ENCODE measurements around the gene MBP.
"Not testable (repeated sequence)": the region's sequence is repeated elsewhere in the genome, so short reads cannot be mapped to it uniquely, and the experiment has no call there.

Gene MBP

GRCh38 chr18:76970770-76971559 is 161.6 kb downstream of the MBP start:
- no peak for DNase-seq (ENCODE audit: low spot score)

DNA sequence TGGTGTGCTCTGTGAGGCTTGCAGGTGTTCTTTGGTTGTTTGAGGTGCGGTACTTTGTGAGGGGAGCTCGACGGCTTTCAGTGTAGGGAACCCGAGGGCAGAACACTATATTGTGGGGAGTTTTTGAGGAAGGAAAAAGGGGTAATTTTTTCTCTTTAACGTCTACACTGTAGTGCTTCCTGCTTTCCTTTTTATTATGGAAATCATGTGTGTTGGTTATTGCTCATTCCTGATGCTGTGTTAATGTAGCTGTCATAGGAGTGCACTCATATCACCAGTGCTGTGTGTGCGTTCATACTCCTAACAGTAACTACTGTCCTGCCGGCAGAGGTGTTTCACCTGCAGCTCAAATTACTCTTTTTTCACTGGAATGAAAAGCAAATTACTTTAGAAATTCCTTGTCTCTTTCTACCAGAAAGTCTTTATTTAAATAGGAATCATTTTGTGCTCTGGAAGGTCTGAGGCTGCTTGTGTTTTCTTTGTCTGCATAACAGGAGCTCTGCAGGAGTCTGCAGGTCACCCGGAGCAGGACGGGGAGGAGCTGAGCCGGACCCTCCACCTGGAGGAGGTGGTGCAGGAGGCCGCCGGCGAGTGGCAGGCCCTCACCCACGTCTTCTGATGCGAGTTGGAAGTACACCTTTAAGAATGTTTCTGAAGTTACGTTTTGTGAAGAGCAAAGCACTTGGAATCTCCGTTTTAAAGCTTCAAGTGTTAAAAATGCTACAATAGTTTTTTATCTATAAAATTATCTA is 164.7 kb downstream of the MBP start:
- no peak for DNase-seq (ENCODE audit: low spot score)

DNA sequence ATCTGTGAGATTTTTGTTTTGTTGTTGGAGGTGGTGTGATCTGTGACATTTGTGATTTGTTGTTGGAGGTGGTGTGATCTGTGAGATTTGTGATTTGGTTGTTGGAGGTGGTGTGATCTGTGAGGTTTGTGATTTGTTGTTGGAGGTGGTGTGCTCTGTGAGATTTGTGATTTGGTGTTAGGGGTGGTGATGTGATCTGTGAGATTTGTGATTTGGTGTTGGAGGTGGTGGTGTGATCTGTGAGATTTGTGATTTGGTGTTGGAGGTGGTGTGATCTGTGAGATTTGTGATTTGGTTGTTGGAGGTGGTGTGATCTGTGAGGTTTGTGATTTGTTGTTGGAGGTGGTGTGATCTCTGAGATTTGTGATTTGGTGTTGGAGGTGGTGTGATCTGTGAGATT is 165.3 kb downstream of the MBP start:
- DNase-seq (ENCODE audit: low spot score), result not testable (repeated sequence)

DNA sequence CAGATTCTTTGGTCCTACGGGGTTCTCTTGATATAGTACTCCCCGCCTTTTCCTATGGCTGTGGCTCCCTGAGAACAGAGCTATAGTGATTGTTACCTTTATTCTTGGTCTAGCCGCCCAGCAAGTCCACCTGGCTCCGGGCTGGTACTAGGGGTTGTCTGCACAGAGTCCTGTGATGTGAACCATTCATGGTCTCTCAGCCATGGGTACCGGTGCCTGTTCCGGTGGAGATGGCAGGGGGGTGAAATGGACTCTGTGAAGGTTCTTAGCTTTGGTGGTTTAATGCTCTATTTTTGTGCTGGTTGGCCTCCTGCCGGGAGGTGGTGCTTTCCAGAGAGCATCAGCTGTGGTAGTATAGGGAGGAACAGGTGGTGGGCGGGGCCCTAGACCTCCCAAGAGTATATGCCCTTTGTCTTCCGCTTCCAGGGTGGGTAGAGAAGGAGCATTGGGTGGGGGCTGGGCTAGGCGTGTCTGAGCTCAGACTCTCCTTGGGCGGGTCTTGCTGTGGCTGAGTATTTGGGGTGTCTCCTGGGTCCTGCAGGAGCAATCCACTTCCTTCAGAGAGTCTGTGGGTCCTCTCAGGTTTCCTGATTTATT is 166.9 kb downstream of the MBP start:
- not testable (repeated sequence) for DNase-seq (ENCODE audit: low spot score)

DNA sequence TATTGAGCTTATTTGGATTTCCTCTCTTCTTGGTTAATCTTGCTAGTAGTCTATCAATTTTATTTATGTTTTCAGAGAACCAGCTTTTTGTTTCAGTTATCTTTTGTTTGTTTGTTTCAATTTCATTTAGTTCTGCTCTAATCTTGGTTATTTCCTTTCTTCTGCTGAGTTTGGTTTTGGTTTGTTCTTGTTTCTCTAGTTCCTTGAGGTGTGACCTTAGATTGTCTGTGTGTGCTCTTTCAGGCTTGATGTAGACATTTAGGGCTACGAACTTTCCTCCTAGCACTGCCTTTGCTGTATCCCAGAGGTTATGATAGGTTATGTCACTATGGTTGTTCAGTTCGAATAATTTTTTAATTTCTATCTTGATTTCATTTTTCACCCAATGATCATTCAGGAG is 168.6 kb downstream of the MBP start:
- DNase-seq (ENCODE audit: low spot score), result no peak

DNA sequence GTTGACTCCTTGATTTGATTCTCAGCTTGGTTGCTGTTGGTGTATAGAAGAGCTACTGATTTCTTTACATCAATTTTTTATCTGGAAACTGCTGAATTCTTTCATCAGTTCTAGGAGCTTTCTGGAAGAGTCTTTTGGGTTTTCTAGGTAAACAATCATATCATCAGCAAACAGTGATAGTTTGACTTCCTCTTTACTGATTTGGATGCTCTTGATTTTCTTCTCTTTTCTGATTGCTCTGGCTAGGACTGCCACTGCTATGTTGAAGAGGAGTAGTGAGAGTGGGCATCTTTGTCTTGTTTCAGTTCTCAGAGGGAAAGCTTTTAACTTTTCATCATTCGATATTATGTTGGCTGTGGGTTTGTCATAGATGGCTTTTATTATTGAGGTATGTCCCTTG is 169.7 kb downstream of the MBP start:
- DNase-seq (ENCODE audit: low spot score), result no peak

DNA sequence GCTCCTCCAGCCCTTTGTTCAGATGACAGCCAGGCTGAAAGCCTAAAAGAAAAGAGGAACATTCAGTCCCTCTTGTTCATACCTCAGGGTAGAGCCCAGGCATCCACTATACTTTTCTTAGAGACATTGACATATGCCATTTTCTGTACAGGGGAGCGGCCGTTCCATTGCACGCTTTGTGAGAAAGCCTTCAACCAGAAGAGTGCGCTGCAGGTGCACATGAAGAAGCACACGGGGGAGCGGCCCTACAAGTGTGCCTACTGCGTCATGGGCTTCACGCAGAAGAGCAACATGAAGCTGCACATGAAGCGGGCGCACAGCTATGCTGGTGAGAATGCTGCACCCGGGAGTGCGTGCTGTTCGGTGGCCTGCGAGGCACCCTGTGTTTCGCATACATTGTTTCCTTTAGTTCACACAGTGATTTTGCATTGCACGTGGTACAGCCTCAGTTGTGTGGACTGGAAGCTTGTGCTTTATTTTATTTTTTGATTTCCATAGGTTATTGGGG is 172.0 kb downstream of the MBP start:
- no peak for DNase-seq (ENCODE audit: low spot score)

- no peak for DNase-seq (ENCODE audit: low spot score)
Observed at GRCh38 chr18:76959605-76960004, 173.0 kb downstream of the MBP start.

- no peak for DNase-seq (ENCODE audit: low spot score)
Observed at GRCh38 chr18:76958692-76959341, 173.8 kb downstream of the MBP start.

GRCh38 chr18:76957384-76958355 is 174.9 kb downstream of the MBP start:
- DNase-seq (ENCODE audit: low spot score), result no peak

DNA sequence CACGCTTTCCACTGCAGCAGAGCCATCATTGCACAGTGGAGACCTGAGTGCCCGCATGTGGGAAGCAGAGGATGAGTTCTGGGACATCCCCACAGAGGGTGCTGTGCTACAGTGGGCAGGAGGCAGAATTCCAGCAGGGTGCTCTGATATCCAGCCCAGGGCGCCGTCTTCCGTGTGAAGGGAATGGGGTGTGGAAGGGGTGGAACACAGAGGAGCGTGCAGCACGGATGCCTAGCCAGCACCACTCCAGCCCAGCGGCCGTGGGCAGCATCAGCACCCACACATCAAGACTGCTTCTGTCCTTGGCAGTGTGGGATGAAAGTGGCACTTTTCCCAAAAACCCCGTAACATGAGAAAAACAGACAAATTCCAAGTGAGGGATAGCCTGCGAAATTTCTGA is 175.9 kb downstream of the MBP start:
- no peak for DNase-seq (ENCODE audit: low spot score)

DNA sequence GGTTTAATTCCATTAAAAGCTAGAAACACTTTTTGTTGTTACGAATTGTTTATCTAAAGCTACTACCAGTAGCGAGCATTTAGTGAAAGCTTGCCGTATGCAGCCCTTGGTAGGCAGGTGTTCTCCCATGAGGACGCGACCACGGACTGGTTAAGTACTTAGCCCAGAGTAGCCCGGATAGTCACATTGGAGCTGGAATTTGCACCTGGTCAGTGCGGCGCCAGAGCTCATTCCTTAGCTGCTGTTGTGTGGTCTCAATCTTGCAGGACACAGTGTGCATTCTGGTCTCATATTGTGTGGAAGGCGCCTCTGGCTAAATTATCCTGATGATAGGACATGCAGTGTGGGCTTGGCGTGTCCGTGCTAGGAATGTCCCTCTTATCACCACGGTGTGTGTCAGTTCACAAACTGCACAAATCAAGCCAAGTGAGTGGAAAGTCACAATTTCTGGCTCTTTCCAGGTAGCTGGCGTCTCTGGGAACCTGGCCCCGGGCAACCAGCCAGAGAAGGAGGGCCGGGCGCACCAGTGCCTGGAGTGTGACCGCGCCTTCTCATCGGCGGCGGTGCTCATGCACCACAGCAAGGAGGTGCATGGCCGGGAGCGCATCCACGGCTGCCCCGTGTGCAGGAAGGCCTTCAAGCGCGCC is 176.9 kb downstream of the MBP start:
- no peak for DNase-seq (ENCODE audit: low spot score)

GRCh38 chr18:76953583-76954233 is 178.9 kb downstream of the MBP start:
- no peak for DNase-seq (ENCODE audit: low spot score)

DNA sequence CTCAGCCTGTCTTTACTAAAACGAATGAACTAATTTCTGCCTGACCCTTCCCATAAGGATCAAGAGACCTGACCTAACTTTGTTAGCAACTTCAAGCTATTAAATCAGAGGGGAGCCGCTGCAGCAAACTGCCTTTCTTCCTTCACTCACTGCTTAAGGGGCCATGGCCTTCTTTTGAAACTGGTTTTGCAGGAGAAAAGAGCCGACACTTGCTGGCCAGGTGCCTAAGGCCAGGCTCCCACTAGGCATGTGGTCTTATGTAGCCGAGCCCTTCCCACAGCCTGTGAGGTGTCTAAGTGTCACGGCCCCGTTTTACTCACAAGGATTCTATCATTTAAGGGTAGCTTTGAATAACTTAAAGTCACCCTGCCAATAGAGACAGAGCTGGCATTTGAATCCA is 179.4 kb downstream of the MBP start:
- no peak for DNase-seq (ENCODE audit: low spot score)

DNA sequence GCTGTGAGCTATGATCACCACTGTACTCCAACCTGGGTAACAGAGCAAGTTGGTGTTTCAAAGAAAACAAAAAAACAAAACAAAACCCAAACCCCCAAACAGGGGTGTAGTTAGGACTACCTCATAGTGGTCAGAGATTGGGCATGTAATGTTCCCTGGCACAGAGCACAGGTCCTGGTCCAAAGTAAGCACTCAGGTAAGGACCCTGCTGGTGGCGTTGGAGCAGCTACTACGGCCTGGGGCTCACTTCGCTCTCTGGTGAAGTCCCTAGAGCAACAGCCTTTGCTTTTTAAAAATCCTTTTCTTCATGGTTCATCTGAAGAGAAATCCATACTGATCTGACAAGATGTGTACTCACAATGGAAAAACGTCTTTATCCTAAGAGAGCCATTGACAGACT is 179.8 kb downstream of the MBP start:
- DNase-seq (ENCODE audit: low spot score), result no peak

DNA sequence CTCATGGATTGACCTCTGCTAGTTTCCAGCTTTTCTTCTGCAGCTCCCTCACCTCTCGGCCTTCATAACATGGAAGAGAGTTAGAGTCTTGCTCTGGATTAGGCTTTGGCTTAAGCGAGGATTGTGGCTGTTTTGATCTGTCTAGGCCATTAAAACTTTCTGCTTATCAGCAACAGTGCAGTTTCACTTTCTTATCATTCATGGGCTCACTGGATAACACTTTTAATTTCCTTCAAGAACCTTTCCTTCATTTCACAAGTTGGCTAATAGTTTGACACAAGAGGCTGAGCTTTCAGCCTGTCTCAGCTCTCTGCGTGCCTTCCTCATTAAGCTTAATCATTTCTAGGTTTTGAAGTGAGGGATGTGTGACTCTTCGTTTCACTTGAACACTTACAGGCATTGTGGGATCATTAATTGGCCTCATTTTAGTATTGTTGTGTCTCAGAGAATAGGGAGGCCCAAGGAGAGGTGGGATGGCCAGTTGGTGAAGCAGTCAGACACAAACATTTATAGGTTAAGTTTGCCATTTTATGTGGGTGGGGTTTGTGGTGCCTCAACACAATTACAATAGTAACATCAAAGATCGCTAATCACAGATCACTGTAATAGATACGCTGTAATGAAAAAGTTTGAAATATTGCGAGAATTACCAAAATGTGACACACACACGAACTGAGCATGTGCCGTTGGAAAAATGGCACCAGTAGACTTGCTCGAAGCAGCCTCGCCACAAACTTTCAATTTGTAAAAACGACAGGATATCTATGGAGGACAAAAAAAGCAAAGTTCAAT is 180.9 kb downstream of the MBP start:
- DNase-seq (ENCODE audit: low spot score), result no peak

GRCh38 chr18:76948345-76948744 is 184.2 kb downstream of the MBP start:
- DNase-seq (ENCODE audit: low spot score), result no peak

DNA sequence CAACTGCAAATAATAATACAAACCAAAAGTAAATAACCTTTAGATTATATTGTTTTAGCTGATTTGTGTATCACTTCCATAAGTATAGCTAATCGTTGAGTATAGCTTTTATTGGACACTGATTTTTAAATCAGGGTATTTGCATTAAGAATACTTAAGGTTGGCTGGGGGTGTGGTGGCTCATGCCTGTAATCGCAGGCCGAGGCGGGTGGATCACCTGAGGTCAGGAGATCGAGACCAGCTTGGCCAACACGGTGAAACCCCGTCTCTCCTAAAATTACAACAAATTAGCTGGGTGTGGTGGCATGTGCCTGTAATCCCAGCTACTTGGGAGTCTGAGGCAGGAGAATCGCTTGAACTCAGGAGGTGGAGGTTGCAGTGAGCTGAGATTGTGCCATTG is 188.2 kb downstream of the MBP start:
- DNase-seq (ENCODE audit: low spot score), result not testable (repeated sequence)

Measured in putamen (tissue), 1 donor.